Stomach (tissue), 9 donors: ENCODE results near the gene STIP1. TPM values are rescaled to one million over a fixed set of nuclear protein-coding genes. Genes with fewer than 3 reads are reported as not detected.

Source experiments
- DNase-seq, 2 donors: peaks; one replicate each; pipeline versions ENCODE4 v3.0.0 to v3.0.0-alpha.2; 2013 to 2019
- H3K27ac ChIP-seq, 5 donors: fragments of 200-600 bp in 4 of 5; sonication (generic) in 4 of 5; one replicate each; pipeline ENCODE4 v1.5.1; 2013 to 2019; ENCODE audit warnings: mild to moderate bottlenecking in 1 of 5, moderate library complexity in 1 of 5
- H3K27me3 ChIP-seq, 3 donors: fragments of 200-600 bp; sonication (generic); one replicate each; pipeline ENCODE4 v1.5.1; 2017 to 2019; ENCODE audit warnings: mixed run types in 1 of 3
- H3K36me3 ChIP-seq, 4 donors: fragments of 200-600 bp; sonication (generic); 1 replicate in 3 of 4; 2 replicates in 1 of 4; pipeline ENCODE4 v1.5.1; 2016 to 2019
- H3K4me1 ChIP-seq, 4 donors: fragments of 200-600 bp; sonication (generic); one replicate each; pipeline ENCODE4 v1.5.1; 2016 to 2019
- H3K4me3 ChIP-seq, 4 donors: fragments of 200-600 bp; sonication (generic) in 3 of 4; one replicate each; pipeline ENCODE4 v1.5.1; 2016 to 2019; ENCODE audit warnings: mild to moderate bottlenecking in 1 of 4
- H3K9me3 ChIP-seq, 4 donors: fragments of 200-600 bp; sonication (generic); one replicate each; pipeline ENCODE4 v1.5.1; 2016 to 2019
- CTCF ChIP-seq, 7 experiments: fragments of 450-650 bp in 4 of 7; fragments of 200-600 bp in 3 of 7; sonication (generic) in 3 of 7; IDR thresholded peaks; one replicate each; pipeline ENCODE4 v1.5.1; 2016 to 2019; ENCODE audit warnings: antibody characterized with exemption in 7 of 7, control low read depth in 2 of 7, mild to moderate bottlenecking in 1 of 7
- EP300 ChIP-seq: sonication (generic); formaldehyde crosslinking; IDR thresholded peaks from one replicate; pipeline ENCODE4 v1.6.1; 2017; ENCODE audit warnings: antibody characterized with exemption
- POLR2A ChIP-seq, 4 donors: fragments of 450-650 bp; IDR thresholded peaks; one replicate each; pipeline ENCODE4 v1.6.1; 2016; ENCODE audit warnings: antibody characterized with exemption in 4 of 4, control low read depth in 2 of 4, mild to moderate bottlenecking in 1 of 4, moderate library complexity in 1 of 4
- POLR2AphosphoS5 ChIP-seq, 3 donors: sonication (generic); formaldehyde crosslinking; IDR thresholded peaks; one replicate each; pipeline ENCODE4 v1.6.1; 2016; ENCODE audit warnings: antibody characterized with exemption in 3 of 3
- WGBS, 5 donors: extraction: QIAGEN DNeasy Blood & Tissue Kit in 3 of 5; methylation state at CpG; one replicate each; pipeline versions ENCODE4 v1.1.5 to v1.1.7; 2013 to 2018; 5-methylcytosine and 5-hydroxymethylcytosine counted together
- intact Hi-C: fragments of 100-400 bp; cut with DNase I; formaldehyde crosslinking; loops from one replicate; pipeline ENCODE4 v1.15.1; 2023; ENCODE audit warnings: low total_unique reads
- polyA plus RNA-seq, 3 donors: library from polyadenylated mRNA; stranded (reverse); fragments of 200-250 nt; gene quantifications; one replicate each; pipeline ENCODE4 v1.2.3, GENCODE V29; 2013
- total RNA-seq, 5 donors: library from RNA; depleted of rRNA; stranded (reverse); fragments of >200 nt; gene quantifications; one replicate each; pipeline versions ENCODE4 v1.1.0 to v1.2.3, GENCODE V29; 2014 to 2016
- donor health status: healthy with polysubstance abuse.
- donor health status: Bipolar disorder and iron deficiency.
- donor health status: healthy.

Gene STIP1
- total and polyA plus RNA-seq, 8 donors: 27.4 to 259 (median 54.7) TPM

- TF ChIP-seq EP300 (no peak), POLR2AphosphoS5 (IDR thresholded peaks at IDR 0.05) (peak in 2 of 3 donors; percentile 53 to 65)
- intact Hi-C loops: no loop called here
- no peaks in the 10 kb centered on the region for H3K9me3 ChIP-seq
- peak within 1 kb of the TSS; percentile 68 to 83 (median 82) for H3K4me3 ChIP-seq
- WGBS, 5 donors: 1 to 2% (median 1%) methylated on average over 23 to 92 of the region's 92 CpGs
- H3K36me3 ChIP-seq: no peaks in the 10 kb centered on the region
- H3K27ac ChIP-seq: peak within 1 kb of the TSS; percentile 84 to 93 (median 85)
- DNase-seq: peak; percentile 94 to 95
- H3K4me1 ChIP-seq: peaks cover 12 to 26% (median 25%) of the 10 kb centered on the region in 4 donors
- H3K27me3 ChIP-seq: no peaks in the 10 kb centered on the region
These were observed 19.9 kb upstream of the STIP1 start, which contains the start of gene MACROD1 for GRCh38 chr11:64165842-64166635. MACROD1 (minus strand) TSS chr11:64166113; CDS start chr11:64165994, 119 bp downstream.

- Histone ChIP-seq H3K36me3 (no peaks in the 10 kb centered on the region), H3K4me3 (no peak overlapping the region), H3K27me3 (no peaks in the 10 kb centered on the region), H3K9me3 (no peaks in the 10 kb centered on the region), H3K27ac (no peak overlapping the region), H3K4me1 (peaks cover 2 to 14% (median 12%) of the 10 kb centered on the region in 4 donors)
- no peak for DNase-seq
- 85 to 92% (median 89%) methylated on average over 4 of the region's 4 CpGs for WGBS, 5 donors
- intact Hi-C loops: no loop called here
- TF ChIP-seq POLR2A (IDR thresholded peaks at IDR 0.05) (no peak), EP300 (no peak), CTCF (IDR thresholded peaks at IDR 0.05) (no peak), POLR2AphosphoS5 (IDR thresholded peaks at IDR 0.05) (no peak)
These were observed 15.6 kb upstream of the STIP1 start for GRCh38 chr11:64170419-64170818.

GRCh38 chr11:64173616-64174355, 12.2 kb upstream of the STIP1 start:
- Histone ChIP-seq H3K4me3 (no peak overlapping the region), H3K27ac (no peak overlapping the region), H3K27me3 (no peaks in the 10 kb centered on the region), H3K9me3 (no peaks in the 10 kb centered on the region), H3K4me1 (no peaks in the 10 kb centered on the region), H3K36me3 (no peaks in the 10 kb centered on the region)
- no peak for DNase-seq
- intact Hi-C loops: no loop called here
- no peak for TF ChIP-seq POLR2AphosphoS5 (IDR thresholded peaks at IDR 0.05)
- 84 to 94% (median 93%) methylated on average over 4 of the region's 4 CpGs for WGBS, 5 donors

- Histone ChIP-seq H3K9me3 (no peaks in the 10 kb centered on the region), H3K4me3 (no peak overlapping the region), H3K27me3 (no peaks in the 10 kb centered on the region), H3K36me3 (no peaks in the 10 kb centered on the region), H3K4me1 (peaks cover 11 to 14% (median 13%) of the 10 kb centered on the region in 4 donors), H3K27ac (no peak overlapping the region)
- DNase-seq: no peak
- intact Hi-C loops: no loop called here
- WGBS, 5 donors: 84 to 89% (median 85%) methylated on average over 8 of the region's 8 CpGs
- TF ChIP-seq POLR2A (IDR thresholded peaks at IDR 0.05): no peak
- no peak for TF ChIP-seq CTCF (IDR thresholded peaks at IDR 0.05)
- no peak for TF ChIP-seq EP300
- no peak for TF ChIP-seq POLR2AphosphoS5 (IDR thresholded peaks at IDR 0.05)
These were observed 9.2 kb upstream of the STIP1 start for GRCh38 chr11:64176751-64177150.

GRCh38 chr11:64178203-64178602, 7.8 kb upstream of the STIP1 start:
- no peaks in the 10 kb centered on the region for H3K27me3 ChIP-seq
- intact Hi-C loops: no loop called here
- no peak for TF ChIP-seq POLR2AphosphoS5 (IDR thresholded peaks at IDR 0.05)
- DNase-seq: no peak
- peaks cover 18 to 29% (median 24%) of the 10 kb centered on the region in 4 donors for H3K4me1 ChIP-seq
- no peak overlapping the region for H3K4me3 ChIP-seq
- no peak overlapping the region for H3K27ac ChIP-seq
- H3K9me3 ChIP-seq: no peaks in the 10 kb centered on the region
- WGBS, 5 donors: 76 to 100% (median 85%) methylated on average over 1 of the region's 1 CpG
- no peaks in the 10 kb centered on the region for H3K36me3 ChIP-seq
